ENCODE data around the gene IRS1. TPM values are rescaled to one million over a fixed set of nuclear protein-coding genes. Genes with fewer than 3 reads are reported as not detected.

IRS1 gene
- total RNA-seq, 2 donors from 2014 or later = 14.6 to 15.8 TPM

- Histone ChIP-seq H3K36me3 (no peaks in the 10 kb centered on the region), H3K27me3 (no peaks in the 10 kb centered on the region), H3K9me3 (no peaks in the 10 kb centered on the region), H3K4me3 (no peak overlapping the region), H3K4me1 (peaks cover 0 to 12% of the 10 kb centered on the region in 2 donors), H3K27ac (peak overlapping the region in 1 of 2 donors; percentile 10)
- TF ChIP-seq CTCF (IDR thresholded peaks at IDR 0.05) = no peak
- no peak for DNase-seq (ENCODE audit: low spot score)
Observed at GRCh38 chr2:226684563-226684959, 115.1 kb downstream of the IRS1 start.

- peak overlapping the region in 1 of 2 donors; percentile 10 for H3K27ac ChIP-seq
- H3K27me3 ChIP-seq = no peaks in the 10 kb centered on the region
- H3K4me3 ChIP-seq = no peak overlapping the region
- H3K9me3 ChIP-seq = no peaks in the 10 kb centered on the region
- H3K4me1 ChIP-seq = peaks cover 0 to 12% of the 10 kb centered on the region in 2 donors
- TF ChIP-seq CTCF (IDR thresholded peaks at IDR 0.05) = no peak
- no peaks in the 10 kb centered on the region for H3K36me3 ChIP-seq
- DNase-seq (ENCODE audit: low spot score) = no peak
Observed at GRCh38 chr2:226683944-226684562, 115.6 kb downstream of the IRS1 start.

GRCh38 chr2:226683196-226683595, 116.4 kb downstream of the IRS1 start:
- no peaks in the 10 kb centered on the region for H3K27me3 ChIP-seq
- peaks cover 0 to 12% of the 10 kb centered on the region in 2 donors for H3K4me1 ChIP-seq
- H3K9me3 ChIP-seq = no peaks in the 10 kb centered on the region
- TF ChIP-seq CTCF (IDR thresholded peaks at IDR 0.05) = no peak
- no peak for DNase-seq (ENCODE audit: low spot score)
- H3K36me3 ChIP-seq = no peaks in the 10 kb centered on the region
- H3K27ac ChIP-seq = no peak overlapping the region
- no peak overlapping the region for H3K4me3 ChIP-seq

Other genes starting within 250 kb of the IRS1 start
- 10 to 100 TPM; 12.3 to 16.1 TPM for gene RHBDD1, start 36.2 kb upstream of the IRS1 start, total RNA-seq